Fibroblast of pulmonary artery (primary cell): Measurements from ENCODE around the gene RHOG.
A peak's percentile ranks its signal among the peaks of the same experiment; 100 is the strongest.

Experiments
- DNase-seq: peaks from one replicate; pipeline ENCODE4 v3.0.0-alpha.2; 2010; ENCODE audit warnings: low read depth
- H3K4me3 ChIP-seq: replicated peaks from 2 replicates; pipeline ENCODE4 v1.5.1; 2011; ENCODE audit warnings: low read depth, mild to moderate bottlenecking, control low read depth, low read length, moderate library complexity
- TF ChIP-seq, protein P1 (sequence below): IDR thresholded peaks from 2 replicates; pipeline ENCODE4 v1.5.1; 2011; ENCODE audit warnings: mild to moderate bottlenecking, control low read depth, low read length, inconsistent platforms; ENCODE audit errors: missing control alignments

RHOG gene

DNA sequence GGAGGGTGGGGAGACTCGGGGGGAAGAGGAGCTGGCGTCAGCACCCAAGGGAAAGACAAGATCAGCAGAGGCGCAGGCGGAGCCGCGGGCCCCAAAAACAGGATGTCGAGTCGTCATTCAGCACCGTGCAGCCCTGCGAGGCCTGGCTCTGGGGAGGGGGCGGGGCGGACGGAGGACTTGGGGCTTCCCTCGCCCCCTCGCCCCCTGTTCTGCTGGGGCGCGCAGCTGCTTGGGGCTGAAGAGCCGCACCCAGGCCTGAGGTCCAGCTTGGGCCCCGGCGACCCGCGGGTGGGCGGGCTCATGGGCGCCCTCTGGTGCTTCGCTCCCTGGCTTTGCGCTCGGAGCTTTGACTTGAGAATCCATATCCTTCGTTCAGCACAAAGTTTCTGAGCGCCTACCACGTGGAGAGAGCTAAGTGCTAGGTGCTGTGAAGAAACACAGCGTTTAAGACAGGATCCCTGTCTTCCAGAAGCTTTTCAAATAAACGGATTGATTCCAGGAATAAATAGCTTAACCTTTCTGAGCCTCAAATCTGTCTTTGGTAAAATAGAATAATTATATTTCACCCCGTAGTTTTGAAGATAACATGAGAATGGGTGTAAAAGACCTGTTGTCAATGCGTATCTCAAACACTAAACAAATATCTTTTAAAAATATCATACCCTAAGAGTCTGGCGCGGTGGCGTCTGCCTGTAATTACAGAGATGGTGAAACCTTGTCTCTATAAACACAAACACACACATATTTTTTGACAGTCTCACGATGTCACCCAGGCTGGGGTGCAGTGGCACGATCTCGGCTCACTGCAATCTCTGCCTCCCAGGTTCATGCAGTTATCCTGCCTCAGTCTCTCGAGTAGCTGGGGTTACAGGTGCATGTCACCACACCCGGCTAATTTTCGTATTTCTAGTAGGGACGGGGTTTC lies 929 bp upstream of the RHOG start:
- H3K4me3 ChIP-seq, result peak overlapping the region; percentile 77
- TF ChIP-seq, protein P1, sequence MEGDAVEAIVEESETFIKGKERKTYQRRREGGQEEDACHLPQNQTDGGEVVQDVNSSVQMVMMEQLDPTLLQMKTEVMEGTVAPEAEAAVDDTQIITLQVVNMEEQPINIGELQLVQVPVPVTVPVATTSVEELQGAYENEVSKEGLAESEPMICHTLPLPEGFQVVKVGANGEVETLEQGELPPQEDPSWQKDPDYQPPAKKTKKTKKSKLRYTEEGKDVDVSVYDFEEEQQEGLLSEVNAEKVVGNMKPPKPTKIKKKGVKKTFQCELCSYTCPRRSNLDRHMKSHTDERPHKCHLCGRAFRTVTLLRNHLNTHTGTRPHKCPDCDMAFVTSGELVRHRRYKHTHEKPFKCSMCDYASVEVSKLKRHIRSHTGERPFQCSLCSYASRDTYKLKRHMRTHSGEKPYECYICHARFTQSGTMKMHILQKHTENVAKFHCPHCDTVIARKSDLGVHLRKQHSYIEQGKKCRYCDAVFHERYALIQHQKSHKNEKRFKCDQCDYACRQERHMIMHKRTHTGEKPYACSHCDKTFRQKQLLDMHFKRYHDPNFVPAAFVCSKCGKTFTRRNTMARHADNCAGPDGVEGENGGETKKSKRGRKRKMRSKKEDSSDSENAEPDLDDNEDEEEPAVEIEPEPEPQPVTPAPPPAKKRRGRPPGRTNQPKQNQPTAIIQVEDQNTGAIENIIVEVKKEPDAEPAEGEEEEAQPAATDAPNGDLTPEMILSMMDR, result peak; percentile 74
- peak; percentile 87 for DNase-seq

DNA sequence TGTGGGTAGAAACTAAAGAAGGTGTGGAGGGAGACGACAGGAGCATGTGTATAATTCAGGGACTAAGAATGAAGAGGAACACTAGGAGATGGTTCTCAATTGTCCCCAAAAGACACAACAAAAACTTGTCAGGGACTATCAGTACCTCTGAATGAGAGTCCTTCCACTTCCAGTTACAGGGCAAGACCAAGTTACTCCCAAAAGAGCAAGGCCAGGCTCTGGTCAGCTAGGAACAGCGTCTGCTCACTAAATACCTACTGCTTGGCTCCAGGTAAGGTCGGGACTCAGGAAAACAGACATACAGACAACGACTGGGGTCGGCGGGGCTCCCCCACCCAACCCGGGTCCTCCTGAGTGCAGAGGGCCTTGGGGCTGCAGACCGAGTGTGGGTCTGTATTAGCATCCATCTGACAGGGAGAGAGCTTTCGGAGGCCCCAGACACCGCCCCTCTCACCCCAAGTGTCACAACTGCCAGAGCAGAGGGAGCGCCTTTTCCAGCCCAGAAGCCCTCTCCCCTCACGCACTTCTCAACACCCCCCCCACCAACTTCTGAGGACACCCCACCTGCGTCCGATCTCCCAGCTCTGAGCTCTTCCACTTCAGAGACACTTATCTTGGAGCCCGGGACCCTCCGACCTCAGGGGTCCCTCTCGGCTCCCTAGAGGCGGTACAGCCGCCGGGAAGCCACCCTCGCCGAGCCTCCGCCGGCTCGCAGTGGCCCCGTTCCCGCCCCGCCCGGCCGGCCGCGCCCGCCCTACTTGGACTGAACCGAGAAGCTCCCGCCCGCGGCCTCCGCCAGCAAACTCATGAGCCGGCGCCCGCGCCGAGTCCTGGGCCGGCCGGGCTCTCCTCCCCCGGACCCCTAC lies 522 bp downstream of the RHOG start:
- no peak for DNase-seq
- H3K4me3 ChIP-seq, result peak overlapping the region; percentile 77
- TF ChIP-seq, protein P1, result no peak

DNA sequence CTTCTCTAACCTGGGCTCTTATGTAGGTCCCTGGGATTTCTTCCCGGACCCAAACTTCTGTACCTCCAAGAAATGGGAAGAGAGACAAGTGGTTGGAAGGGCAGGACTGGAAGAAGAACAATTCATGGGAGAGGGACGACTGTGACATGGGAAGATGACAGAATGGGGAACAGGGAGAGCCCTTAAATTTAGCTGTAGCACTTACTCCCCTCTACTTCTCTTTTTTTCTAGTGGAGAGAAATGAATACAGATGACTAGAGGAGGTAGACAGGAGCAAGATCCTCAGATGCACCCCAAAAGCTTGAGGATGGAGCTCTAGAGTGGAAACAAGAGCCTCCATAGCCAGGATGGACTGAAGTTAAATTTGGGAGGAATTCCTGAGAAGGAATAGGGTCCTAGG lies 2.3 kb downstream of the RHOG start:
- TF ChIP-seq, protein P1, result no peak
- no peak for DNase-seq
- no peak overlapping the region for H3K4me3 ChIP-seq

DNA sequence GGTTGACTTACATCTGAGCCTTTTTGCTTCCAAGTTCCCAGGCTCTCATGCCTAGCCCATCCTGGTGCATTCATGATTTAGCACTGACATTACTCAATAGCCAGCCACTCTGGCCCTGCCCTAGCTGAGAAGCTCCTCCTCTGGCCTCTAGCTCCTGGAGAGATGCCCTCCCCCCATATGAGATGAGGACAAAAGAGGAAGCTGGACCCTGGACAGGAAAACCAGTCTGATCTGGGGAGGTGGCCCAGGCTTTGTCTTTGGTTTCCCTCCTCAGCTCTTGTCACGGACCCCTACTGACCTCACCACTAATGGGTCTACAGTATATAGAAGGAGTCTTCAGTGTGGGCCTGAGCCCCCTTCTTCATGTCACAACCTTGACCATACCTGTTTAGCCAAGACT lies 3.0 kb downstream of the RHOG start:
- TF ChIP-seq, protein P1, result no peak
- no peak overlapping the region for H3K4me3 ChIP-seq
- peak; percentile 47 for DNase-seq

DNA sequence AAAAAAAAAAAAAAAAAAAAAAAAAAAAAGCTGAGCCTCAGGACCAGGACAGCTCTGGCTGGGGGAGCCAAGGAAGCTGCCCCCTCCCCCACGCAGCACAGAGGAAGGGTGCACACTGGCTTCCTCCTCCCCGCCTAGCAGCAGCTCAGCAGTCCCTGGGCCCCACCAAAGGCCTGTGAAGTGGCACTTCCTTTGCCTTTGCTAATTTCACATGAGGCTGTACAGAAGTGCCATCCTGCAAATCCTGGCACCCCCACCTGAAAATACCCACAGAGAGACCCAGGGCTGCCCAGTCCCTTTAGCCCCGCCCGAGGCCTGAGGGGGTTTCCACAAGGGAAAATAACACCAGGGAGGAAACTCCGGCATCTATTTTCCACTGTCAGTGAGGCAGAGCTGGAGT lies 3.9 kb downstream of the RHOG start:
- TF ChIP-seq, protein P1, result no peak
- DNase-seq, result no peak
- no peak overlapping the region for H3K4me3 ChIP-seq

DNA sequence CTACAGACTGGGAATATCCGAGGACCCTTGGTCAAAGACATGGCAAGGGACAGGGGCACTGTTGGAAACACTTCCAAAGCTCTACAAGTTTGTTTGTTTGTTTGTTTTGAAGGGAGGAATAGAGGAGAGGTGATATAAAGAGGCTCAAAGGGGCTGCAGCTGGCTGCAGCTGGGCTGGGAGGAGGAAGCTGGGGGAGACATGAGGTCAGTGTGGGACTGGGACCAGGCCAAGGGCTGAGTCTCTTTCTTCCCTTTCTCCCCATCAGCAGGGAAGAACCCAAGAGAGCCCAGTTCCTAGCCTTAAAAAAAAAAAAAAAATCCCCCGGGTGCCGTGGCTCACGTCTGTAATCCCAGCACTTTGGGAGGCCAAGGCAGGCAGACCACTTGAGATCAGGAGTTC lies 5.0 kb downstream of the RHOG start:
- no peak for DNase-seq
- TF ChIP-seq, protein P1, result no peak
- H3K4me3 ChIP-seq, result no peak overlapping the region
